HG02885 (cell line): ENCODE measurements around the gene ASPN.

Experiments used
- ATAC-seq: cut with Tn5 transposase; IDR thresholded peaks from one replicate; pipeline ENCODE4 v1.9.1; 2021; ENCODE audit warnings: mild to moderate bottlenecking; ENCODE audit not compliant: unreplicated experiment, poor library complexity

The ASPN gene

DNA sequence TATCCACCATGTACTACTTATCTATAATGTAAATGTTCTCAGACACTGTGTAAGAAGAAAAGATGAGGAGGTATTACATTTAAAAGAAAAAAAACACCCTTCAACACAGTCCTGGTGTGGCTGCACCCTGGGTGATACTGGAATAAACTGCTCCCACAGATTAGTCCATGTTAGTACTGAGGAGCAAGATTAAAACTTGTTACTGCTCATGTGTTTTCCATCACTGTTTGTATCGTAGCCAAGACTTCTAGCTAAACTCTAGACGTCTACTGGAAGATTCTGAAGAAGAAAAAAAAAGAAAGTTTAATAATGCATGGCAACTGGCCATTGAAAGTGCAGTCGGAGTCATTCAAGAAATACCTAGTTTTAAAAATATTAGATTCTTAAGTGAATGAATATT is at the start of gene ASPN:
Gene ASPN (minus strand): TSS at position 178 of the 400 bp plus-strand sequence.
- no peak for ATAC-seq

- no peak for ATAC-seq
These were observed 48.6 kb upstream of the ASPN start for GRCh38 chr9:92530893-92531292.

- no peak for ATAC-seq
These were observed 46.8 kb upstream of the ASPN start for GRCh38 chr9:92529124-92529523.

- ATAC-seq, result no peak
These were observed 46.2 kb upstream of the ASPN start for GRCh38 chr9:92528522-92528849.

GRCh38 chr9:92527832-92528521 is 45.7 kb upstream of the ASPN start:
- no peak for ATAC-seq

- ATAC-seq, result no peak
These were observed 45.1 kb upstream of the ASPN start for GRCh38 chr9:92527291-92527828.

DNA sequence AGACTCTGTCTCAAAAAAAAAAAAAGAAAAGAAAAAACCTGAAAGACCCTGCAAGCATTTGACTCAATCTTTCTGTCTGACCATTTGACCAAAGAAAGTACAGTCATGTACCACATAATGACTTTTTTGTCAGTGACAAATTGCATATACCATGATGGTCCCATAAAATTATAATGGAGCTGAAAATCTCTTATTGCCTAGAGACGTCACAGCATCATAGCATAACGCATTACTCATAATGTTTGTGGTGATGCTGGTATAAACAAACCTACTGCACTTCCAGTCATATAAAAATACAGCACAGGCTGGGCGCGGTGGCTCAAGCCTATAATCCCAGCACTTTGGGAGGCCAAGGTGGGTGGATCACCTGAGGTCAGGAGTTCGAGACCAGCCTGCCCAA is 43.0 kb upstream of the ASPN start:
- no peak for ATAC-seq

- ATAC-seq, result no peak
These were observed 42.6 kb upstream of the ASPN start for GRCh38 chr9:92524881-92525280.

GRCh38 chr9:92522983-92523970 is 41.0 kb upstream of the ASPN start:
- no peak for ATAC-seq

GRCh38 chr9:92520837-92521236 is 38.5 kb upstream of the ASPN start:
- ATAC-seq, result no peak

DNA sequence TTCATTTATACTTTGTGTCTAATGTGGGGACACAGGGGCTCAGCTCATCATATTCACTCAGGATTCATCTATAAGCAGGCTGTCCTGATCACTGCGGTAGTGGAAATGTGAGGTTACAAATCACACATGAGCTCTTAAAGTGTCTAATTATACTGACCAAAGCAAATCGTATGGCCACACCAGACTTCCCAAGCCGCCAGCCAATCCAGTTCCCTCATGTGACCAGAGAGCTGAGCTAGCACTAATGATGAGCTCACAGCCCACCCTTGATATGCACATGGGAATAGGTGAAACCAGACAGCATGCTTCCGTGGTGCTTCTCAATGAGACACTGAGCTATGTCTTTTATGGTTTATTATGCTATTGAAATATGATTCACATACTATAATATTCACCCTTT is 35.9 kb upstream of the ASPN start:
- ATAC-seq, result no peak

- no peak for ATAC-seq
These were observed 34.7 kb upstream of the ASPN start for GRCh38 chr9:92517046-92517445.

GRCh38 chr9:92516521-92516920 is 34.2 kb upstream of the ASPN start:
- no peak for ATAC-seq

- no peak for ATAC-seq
These were observed 32.3 kb upstream of the ASPN start for GRCh38 chr9:92514635-92515034.

DNA sequence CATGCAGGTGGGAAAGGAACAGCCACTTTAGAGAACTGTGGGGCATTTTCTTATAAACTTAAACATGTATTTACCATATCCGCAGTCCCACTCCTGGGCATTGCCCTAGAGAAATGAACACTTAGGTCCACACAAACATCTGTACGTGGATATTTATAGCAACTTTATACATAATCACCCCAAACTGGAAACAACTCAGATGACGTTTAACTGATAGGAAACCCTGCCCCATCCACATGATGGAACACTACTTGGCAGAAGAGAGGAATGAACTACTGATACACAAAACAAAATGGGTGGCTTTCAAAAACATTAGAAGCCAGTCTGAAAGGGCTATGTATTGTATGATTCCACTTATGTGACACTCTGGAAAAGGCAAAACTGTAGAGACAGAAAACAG is 31.0 kb upstream of the ASPN start:
- no peak for ATAC-seq

GRCh38 chr9:92512622-92513021 is 30.3 kb upstream of the ASPN start:
- ATAC-seq, result no peak

GRCh38 chr9:92510747-92511146 is 28.4 kb upstream of the ASPN start:
- no peak for ATAC-seq

DNA sequence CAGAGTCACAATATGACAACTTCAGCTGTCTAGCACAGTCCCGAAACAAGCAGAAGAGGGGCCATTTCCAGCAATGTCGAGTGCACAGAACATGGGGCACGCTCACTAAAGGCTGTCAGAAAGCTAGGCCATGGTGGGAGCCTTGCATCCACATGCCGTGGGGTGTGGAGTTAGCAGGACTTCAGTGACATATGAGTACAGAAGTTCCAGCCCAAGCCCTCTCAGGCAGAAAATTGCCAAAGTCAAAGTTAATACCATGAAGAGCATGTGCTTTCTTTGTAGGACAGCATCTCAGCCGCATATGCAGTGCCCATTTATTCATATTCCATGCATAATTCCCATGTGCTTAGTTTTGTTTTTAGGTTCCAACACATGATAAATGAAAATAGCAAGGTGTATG is 26.7 kb upstream of the ASPN start:
- no peak for ATAC-seq

DNA sequence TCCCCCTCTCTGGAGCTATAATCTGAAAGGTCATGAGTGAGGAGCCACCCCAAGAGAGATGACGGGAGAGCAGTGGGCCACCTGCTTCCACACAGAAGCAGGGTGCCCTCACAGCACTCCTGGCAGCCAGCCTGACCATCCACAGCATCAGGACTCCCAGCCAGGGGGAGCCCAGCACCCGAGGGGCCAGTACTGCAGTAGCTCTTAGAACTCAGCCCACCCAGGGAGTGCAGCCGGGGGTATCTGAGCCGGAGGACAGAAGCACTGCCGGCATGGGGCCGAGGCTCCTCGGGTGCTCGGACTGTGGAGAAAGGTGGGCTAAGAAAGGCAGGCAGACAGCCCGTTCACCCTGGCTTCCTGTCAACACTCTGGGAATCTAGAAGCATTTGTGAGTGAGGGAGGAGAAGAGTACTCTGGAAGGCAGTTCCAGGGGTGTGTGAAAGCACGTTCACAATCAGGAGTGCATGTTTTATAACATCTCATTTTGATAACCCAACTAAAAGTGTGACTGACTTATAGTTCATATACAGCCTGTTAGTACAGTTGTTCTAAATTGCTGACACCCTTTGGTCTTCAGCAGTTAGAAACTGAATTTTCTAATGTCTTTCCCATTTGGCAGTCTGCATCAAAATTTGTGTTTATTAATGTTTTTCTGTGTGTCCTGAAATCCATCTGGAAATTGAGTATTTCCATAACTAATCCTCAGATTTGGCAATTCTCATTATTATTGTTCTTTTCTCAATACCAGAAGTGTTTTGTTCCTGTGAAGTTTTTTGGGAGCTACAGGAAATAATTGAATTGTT is 25.9 kb upstream of the ASPN start:
- ATAC-seq, result no peak

- ATAC-seq, result no peak
These were observed 25.2 kb upstream of the ASPN start for GRCh38 chr9:92507496-92507895.

- ATAC-seq, result no peak
These were observed 24.7 kb upstream of the ASPN start for GRCh38 chr9:92507005-92507404.
